T-helper 2 cell (primary cell): ENCODE measurements around the gene PTPN23.
A peak's percentile ranks its signal among the peaks of the same experiment; 100 is the strongest.

Experiments used
- DNase-seq, 5 experiments: peaks; one replicate each; pipeline versions ENCODE4 v3.0.0 to v3.0.0-alpha.2; 2012 to 2022

The PTPN23 gene

DNA sequence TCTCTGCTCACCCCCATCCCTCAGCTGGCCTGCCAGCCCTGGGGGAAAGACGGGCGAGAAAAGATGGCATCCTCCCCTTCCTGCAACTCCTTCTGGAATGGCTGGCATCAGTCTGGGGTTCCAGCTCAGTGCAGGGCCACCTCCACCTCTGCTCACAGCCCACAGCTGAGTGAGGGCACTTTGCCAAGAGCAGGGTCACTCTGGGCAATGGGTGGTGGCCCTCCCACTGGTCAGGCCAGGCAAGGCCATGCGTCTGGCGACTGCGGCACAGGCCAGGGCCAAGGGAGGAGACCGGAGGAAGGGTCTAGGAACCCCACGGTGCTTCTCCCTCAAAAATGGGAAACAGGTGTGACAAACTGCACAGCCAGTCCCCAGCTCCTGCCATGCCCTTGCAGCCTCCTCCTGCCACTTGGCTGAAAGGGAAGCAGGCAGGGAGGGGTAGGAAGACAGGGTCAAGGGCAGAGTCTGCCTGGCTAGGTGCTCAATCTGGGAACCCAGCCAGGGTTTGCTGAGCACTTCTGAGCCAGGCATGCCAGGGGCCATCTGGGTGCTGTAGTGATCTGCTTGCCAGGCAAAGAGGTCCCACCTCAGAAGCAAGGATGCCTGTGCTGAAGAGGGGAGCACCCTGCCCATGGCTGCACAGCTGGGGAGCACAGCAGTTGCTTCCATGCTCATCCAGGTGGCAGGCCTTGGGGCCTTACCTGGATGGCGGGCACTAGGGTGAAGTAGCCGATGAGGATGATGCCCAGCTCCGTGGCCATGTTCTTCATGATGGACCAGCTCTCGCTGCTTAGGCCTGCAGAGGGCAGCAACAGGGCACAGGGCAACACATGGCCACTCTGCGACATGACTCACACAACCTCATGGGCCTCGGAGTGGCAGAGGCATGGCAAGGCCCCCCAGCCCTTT is 41.2 kb downstream of the PTPN23 start:
- DNase-seq = no peak

DNA sequence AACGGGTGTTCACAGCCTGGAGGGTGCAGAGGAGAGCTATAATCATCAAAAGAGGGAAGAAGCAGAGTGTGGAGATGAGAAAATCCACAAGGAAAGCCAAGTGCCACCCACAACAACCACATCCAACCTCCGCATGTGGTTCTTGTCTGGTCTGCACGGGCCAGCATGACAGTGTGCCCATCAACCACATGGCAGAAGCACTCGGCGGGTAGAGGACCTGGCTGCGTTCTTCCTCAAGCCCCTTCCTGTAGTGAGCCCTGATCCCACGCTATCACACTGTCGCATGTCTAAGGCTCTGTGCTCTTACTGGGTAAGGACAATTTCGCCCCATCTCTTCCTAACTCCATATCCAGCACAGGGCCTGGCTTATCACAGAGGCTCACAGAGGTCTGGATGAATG is 41.9 kb downstream of the PTPN23 start:
- DNase-seq = no peak

DNA sequence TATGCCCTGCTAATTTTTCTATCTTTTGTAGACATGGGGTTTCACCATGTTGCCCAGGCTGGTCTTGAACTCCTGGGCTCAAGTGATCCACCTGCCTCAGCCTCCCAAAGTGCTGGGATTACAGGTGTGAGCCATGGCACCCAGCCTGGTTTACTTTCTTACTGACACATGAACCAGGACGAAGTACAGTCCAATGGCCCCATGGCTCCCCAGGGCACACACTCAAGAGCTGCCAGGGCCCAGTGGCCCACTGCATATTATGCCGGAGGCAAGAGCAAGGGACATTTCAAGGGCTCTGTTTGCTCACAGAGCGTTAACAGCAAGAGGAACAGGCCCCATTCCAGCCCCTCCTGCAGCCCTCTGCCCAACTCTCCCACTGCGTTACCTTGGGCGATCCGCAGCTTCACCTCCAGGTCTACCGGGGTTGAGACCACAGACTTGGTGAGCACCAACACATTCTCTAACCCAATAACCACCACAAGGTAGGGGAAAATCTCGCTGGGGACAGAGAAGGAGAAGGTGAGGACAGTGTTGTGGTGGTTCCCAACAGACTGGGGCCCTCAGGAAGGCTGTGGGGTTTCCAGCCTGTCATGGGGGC is 42.8 kb downstream of the PTPN23 start:
- DNase-seq = no peak

DNA sequence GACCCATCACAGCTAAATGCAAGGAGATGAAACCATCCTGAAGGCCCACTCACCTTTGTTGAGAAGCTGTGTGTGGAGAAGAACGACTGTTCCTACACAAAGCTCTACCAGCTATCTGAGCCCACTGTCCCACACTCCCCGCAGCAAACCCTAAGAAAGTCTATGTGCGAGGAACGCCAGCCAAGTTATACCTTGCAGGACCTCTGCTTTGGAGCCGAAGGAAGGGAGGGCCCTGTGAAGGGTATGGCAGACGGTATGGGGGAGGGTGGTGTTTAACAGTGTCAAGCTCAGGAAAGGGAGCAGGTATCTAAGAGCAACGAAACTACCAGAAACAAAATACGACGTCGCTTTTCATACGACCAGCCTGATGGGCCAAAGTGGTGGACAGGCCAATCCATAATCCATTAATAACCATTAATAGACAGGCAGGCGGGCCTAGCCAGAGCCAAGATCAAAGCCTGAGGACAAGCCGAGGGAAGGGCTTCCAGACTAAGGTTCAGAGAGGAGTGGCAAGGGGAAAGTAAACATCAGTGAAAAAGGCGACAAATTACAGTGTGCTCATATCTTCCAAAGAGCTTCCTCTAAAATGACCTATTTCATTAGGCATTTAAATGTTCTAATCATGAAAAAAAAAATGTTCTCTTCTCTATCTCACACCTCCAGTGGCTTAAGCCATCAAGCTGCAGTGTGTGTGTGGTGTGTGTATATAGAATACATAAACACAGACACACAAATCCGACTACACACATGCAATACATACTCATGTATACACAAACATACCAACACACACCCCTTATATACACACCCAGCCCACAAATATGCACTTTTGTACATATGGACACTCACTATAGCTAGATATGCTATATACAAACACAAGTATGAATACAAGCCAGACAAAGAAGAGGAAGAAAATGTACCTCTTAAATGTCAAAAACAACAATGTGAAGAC is 43.9 kb downstream of the PTPN23 start:
- DNase-seq = no peak

DNA sequence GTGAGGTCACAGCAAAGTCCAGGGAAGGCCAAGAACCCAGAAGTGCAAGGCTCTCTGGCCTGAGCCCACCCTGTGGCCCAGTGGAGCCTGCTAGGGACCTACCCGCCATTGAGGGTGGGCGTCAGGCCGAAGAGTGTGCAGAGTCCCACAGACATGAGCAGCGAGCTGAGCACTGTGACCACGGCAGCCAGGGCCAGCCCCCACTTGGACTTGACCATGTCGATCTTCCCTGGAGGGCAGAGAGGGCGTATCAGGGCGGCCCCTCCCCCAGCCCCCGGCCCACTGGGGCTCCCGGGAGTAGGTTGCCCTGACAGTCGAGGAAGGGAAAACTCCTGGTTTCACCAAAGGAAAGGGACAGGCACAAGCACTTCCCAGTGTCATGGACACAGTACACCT is 44.6 kb downstream of the PTPN23 start:
- no peak for DNase-seq

DNA sequence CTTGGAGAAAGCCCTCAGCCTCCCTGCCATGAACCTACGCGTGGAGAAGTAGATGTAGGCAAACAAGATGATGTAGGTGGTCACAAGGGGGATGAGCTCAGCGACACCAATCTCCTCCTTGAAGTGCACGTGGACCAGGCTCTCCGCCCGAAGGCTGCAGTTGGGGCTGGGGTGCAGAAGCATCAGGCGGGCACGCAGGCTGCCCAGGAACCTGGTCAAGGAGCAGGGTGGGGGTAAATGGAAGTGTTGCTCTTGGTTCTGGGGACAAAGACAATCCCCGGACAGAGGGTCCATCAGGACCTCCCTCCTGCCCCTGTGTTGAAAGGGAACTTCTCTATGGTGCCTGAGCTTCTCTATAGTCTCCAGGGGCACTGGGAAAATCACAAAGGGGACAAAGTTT is 45.1 kb downstream of the PTPN23 start:
- no peak for DNase-seq

DNA sequence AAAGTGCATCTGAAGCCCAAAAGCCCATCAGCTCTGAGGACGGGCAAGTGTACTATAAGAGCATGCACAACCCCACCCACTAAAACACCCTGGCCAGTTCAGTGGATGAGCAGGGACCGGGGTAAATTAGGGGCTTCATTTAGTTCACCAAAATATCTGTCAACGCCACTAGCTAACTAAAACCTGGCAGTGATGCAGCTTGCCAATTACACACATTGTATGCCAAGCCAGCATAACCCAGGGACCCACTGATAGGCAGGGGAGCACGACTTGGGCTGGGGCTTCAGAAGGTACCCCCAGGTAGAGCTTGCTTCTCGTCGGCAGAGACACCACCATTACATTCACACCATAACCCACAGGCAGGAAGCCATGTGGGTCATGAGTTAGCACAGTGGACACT is 47.0 kb downstream of the PTPN23 start:
- no peak for DNase-seq

DNA sequence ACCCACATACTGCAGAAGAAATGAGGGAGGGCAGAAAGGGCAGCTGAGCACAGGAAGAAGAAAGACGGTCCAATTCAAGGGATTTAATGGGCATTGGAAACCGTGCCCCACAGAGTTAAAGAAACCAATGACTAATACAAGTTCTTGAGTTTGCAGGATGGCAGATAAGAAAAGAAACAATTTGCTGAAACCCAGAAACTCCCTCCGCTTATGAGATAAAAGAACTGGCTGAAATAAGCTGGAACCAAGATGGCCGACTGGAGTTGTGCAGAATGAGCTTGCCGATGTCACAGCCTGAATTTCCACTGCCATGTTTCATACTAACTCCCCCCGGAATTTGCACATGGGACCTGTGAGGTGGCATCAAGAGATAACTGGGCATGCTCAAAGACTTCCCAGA is 47.8 kb downstream of the PTPN23 start:
- no peak for DNase-seq

DNA sequence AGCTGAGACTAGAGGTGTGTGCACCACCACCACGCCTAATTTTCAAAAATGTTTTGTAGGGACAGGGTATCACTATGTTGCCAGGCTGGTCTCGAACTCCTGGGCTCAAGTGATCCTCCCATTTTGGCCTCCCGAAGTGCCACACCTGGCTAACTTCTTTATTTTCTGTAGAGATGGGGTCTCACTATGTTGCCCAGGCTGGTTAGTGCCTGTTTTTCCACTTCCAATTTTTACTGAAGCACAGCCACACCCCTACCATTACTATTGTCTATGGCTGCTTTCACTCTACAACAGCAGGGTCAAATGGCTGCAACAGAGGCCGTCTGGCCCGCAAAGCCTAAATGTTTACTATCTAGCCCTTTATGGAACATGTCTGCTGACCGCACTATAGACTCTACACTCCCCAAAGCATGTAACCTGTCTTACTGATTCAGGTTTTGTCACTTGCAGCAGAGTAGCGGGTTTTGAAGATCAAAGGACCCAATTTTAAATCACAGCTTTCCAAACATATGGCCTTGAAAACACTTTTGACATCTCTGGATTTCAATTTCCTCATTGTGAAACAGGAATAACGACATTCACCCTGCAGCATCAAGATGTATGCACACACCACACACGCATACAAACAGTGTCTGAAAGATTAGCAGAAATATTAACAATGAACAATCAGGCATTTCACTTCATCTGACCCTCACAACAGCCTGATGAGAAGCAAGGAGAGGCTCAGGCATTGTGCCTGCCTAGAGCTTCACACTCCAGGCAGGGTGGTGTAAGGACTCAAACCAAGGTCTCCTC is 48.9 kb downstream of the PTPN23 start:
- DNase-seq = no peak

DNA sequence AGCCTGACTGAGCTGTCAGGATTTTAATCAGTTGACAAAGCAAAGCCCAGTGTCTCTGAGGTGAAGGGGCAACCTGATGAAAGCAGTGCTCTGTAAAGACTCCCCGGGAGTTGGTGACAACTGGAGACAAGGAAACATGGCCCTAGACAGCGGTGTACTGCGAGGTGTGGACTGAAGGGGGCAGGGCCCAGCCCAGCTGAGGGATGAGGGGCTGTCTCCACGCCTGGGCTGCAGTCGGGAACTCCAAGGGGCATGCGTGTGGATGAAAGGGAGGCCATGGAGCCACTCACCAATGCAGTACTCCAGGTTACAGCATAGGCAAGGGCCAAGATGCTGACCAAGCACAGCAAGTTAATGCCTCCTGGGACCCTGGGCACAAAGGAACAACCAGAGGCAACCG is 49.8 kb downstream of the PTPN23 start:
- DNase-seq = no peak

DNA sequence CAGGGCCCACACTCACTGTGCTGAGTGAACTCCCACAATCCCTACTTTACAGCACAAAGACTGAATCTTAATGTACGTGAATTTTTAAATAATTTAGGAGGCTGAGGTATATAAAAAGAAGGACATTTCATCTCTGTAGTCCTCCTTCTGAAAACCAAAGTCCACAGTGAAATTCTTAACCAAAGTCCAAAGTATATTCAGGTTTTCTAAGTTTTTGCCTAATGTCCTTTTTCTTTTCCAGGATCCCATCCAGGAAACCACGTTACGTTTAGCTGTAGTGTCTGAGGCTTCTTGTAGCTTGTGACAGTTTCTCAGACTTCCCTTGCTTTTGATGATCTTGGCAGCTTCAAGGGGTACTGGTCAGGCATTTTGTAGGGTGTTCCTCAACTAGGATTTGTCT is 50.4 kb downstream of the PTPN23 start:
- DNase-seq = no peak

DNA sequence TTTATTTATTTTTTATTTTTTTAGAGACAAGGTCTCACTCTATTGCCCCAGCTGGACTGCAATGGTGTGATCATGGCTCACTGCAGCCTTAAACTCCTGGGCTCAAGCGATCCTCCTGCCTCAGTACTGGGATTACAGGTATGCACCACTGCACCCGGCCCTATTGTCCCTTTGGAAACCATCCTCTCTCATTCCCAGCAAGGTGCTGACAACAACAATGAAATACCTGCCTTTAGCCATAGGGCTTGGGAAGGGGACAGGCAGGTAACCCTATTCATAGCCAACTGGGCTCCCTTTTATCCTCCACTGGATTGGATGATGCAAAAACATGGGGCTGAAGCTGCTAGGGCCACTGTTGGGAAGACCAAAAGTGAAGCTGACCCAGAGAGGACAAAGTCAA is 51.9 kb downstream of the PTPN23 start:
- no peak for DNase-seq

DNA sequence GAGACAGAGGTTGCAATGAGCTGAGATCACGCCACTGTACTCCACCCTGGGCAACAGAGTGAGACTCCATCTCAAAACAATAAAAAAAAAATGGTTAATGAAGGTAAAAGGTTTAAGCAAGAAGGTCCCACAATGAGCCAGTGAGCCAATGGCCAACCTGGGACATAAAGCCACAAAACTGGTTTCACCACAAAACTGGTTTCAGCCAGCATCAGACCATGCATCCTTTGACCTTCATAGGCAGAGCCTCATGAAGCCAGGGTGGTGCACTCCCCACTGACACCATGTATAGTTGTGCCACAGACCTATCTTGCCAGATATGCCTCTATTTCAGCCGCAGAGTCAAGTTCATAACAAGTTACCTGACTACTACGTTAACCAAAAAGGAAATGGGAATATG is 53.0 kb downstream of the PTPN23 start:
- DNase-seq = peak in 1 of 5 experiments; percentile 28

DNA sequence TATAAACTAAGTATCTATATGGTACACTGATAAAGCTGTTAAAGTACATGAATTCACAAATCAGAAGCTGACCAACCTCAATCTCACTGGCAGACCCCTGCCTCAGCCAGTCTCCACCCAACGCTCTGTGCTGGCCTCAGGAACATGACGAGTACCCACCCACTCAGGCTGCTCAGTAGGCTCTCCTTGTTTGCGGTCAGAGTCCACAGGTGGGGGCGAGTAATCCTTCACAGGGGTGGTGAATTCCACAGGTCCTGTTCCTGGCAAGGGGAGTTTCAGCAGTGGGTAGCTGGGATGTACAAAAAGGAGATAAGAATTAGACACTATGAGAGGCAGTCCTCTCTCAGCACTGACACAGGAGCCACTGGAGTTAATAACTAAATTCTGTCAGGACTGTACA is 54.0 kb downstream of the PTPN23 start:
- no peak for DNase-seq

DNA sequence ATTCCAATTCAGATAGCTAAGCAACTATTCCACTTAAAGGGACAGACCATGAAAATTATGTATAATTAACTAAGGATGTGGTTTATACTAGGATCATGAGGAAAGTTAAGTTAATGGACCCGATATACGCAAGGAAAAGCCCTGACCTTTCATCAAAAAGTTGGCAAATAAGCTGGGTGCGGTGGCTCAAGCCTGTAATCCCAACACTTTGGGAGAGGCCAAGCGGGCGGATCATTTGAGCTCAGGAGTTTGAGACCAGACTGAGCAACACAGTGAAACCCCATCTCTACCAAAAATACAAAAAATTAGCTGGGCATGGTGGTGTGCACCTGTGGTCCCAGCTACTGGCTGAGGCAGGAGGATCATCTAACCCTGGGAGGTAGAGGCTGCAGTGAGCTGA is 55.4 kb downstream of the PTPN23 start:
- DNase-seq = no peak

DNA sequence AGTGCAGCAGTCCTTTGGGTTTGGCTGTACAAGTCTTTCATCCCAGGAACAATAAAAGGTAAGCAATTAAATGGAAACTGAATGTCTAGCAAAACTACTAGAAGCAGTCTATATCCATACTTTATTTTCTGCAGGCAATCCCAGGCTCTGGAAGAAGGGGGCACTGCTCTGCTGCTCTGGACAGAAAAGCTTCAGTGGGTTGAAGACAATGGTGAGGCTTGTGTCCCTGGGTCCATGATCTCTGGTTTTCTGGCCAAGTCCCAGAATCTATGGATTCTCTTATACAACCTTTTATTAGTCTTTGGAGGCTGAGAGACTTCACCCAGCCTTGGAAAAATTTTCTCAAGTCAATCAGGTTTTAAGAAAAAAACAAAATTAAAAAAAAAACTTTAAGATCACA is 59.3 kb downstream of the PTPN23 start:
- no peak for DNase-seq

DNA sequence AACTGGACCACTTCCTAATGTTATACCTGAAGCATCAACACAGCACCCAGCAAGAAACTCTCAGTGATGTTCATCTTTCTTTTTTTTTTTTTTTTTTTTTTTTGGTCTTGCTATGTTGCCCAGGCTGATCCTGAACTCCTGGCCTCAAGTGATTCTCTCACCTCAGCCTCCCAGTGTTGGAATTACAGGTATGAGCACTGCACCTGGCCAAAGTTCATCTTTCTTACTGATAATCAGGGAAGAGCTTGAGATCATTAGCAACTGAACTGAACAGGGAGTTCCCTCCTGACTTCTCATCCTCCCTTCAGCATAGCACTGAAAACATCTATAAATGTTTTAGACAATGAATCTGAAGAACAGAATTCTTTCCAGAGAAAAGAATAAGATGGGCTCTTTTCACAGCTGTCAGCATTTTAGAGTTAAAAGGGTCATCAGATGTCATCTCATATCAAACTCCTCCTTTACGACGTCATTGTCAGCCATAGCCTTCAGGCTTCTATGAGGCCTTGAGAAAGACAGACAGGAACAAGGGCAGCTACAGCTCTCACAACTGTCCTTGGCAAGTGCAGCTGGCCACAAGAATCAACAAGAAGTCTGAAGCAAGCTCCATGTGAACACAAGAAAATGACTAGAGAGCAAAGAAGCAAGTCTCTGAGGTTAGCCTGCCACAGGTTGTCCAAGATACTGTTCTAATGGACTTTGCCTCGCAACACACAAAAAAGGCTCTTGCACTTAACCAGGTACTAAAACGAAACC is 61.2 kb downstream of the PTPN23 start:
- no peak for DNase-seq

DNA sequence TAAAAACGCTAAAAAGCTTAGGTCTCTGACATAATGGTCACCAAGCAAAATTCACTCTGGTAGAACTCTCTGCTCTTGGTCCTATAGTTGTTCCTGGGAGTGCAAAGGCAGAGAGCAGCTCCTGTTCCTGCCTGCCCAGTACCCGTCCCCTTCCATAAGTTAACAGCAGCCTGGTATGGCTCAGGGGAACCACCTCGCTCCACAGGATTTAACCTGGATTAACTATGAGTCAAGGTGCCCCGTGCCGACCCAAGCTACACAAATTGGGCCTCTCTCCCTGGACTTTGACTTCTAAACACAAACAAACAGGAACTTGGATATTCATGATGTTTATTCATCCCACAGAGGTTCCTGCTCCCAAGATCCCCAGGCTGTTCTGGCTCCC is 62.8 kb downstream of the PTPN23 start:
- no peak for DNase-seq

DNA sequence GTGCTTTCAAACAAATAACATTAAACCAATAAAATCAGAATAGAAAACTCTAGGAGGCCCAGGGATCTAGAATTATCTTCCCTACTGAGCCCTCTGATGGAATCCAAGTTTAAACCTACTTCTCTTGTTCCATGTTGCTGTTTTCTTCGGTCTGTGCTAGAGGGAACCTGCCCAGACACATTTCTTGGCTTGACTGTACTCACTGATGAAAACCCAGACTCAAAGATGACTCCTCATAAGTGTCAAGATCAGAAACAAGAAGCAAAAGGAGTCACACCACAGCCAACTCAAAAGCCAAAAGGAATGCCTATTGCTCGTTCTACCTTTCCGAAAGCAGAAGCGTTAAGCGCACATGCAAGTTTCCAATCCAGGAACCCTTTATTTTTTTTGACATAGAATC is 63.3 kb downstream of the PTPN23 start:
- DNase-seq = no peak

DNA sequence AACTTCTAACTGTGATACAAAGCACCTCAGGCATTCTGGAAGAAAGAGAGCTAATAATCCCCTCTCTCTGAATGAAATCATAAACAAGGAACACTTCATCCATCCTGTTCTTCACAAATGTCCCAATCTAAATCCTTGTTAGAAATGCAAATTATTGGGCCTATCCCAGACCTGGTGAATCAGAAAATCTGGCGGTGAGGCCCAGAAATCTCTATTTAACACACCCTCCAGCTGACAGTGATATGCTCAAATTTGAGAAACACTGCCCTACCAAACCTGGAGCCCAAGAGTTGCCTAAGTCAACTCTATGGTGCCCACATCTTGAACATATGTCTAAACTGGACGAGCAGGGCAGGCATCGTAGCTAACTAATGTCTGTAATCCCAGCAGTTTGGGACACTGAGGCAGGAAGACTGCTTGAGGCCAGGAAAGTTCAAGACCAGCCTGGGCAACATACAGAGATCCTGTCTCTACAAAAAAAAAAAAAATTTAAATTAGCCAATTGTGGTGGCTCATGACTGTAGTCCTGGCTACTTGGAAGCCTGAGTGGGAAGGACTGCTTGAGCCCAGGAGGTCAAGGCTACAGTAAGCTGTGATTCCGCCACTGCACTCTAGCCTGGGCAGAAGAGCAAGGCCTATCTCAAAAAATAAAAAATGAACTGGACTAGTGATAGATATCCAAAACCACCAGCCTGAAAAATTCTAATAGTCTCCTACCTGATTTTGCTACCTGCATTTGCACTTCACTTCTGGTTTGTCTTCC is 71.8 kb downstream of the PTPN23 start:
- DNase-seq = no peak
